OCI-LY7 (cell line): Measurements from ENCODE around the gene DRGX. TPM values are rescaled to one million over a fixed set of nuclear protein-coding genes. Genes with fewer than 3 reads are reported as not detected.

Experiments
- BruUV-seq: library from RNA; stranded (reverse); fragments of 400-500 nt; replicated peaks from 2 replicates; lab custom pipeline; 2021; lab: Mats Ljungman, UMichigan
- CTCF ChIA-PET: fragments of 300-600 bp; sonication (Branson Sonifier 250); formaldehyde crosslinking; loops from one replicate; lab custom pipeline; 2022; ENCODE audit warnings: antibody characterized with exemption; ENCODE audit not compliant: unreplicated experiment; lab: Charles Lee
- POLR2A ChIA-PET: fragments of 300-600 bp; sonication (Branson Sonifier 250); formaldehyde crosslinking; loops from one replicate; lab custom pipeline; 2022; ENCODE audit warnings: antibody characterized with exemption; lab: Charles Lee
- DNase-seq: peaks from one replicate; pipeline ENCODE4 v3.0.0-alpha.2; 2015; ENCODE audit warnings: low spot score
- H2AFZ ChIP-seq: fragments of 200-600 bp; sonication (generic), shearing (Covaris generic); 2 replicates; pipeline ENCODE4 v1.6.1; 2014; ENCODE audit warnings: mild to moderate bottlenecking, antibody characterized with exemption, low read length, moderate library complexity
- H3K27ac ChIP-seq: fragments of 200-600 bp; sonication (generic); 2 replicates; pipeline ENCODE4 v1.5.1; 2014; ENCODE audit warnings: mixed run types, low read depth, mild to moderate bottlenecking, moderate library complexity, low read length, inconsistent platforms; ENCODE audit not compliant: poor library complexity, severe bottlenecking
- H3K36me3 ChIP-seq: fragments of 200-600 bp; sonication (generic); 2 replicates; pipeline ENCODE4 v1.6.1; 2014; ENCODE audit warnings: mild to moderate bottlenecking, antibody characterized with exemption, low read length, moderate library complexity, mixed read lengths; ENCODE audit not compliant: insufficient read depth
- H3K4me1 ChIP-seq: fragments of 200-600 bp; sonication (generic); 2 replicates; pipeline ENCODE4 v1.5.1; 2014; ENCODE audit warnings: mild to moderate bottlenecking, low read length; ENCODE audit not compliant: insufficient read depth, poor library complexity, severe bottlenecking
- H3K4me2 ChIP-seq: fragments of 200-600 bp; sonication (generic); 2 replicates; pipeline ENCODE4 v1.6.1; 2014; ENCODE audit warnings: mild to moderate bottlenecking, low read length
- H3K4me3 ChIP-seq: fragments of 200-600 bp; sonication (generic); 2 replicates; pipeline ENCODE4 v1.5.1; 2014; ENCODE audit warnings: mild to moderate bottlenecking, low read depth, low read length; ENCODE audit not compliant: poor library complexity, severe bottlenecking
- H3K79me2 ChIP-seq: fragments of 200-600 bp; sonication (generic); 2 replicates; pipeline ENCODE4 v1.6.1; 2016; ENCODE audit warnings: low read depth, mild to moderate bottlenecking, low read length, moderate library complexity, mixed read lengths; ENCODE audit not compliant: insufficient read depth
- H3K9me2 ChIP-seq: fragments of 200-600 bp; sonication (generic); 2 replicates; pipeline ENCODE4 v1.6.1; 2016; ENCODE audit warnings: mild to moderate bottlenecking, low read length, mixed read lengths; ENCODE audit not compliant: insufficient read depth
- H3K9me3 ChIP-seq: fragments of 200-600 bp; sonication (generic); 2 replicates; pipeline ENCODE4 v1.6.1; 2014; ENCODE audit warnings: mild to moderate bottlenecking, mixed run types, low read length, mixed read lengths
- H4K20me1 ChIP-seq: fragments of 200-600 bp; sonication (generic); 2 replicates; pipeline ENCODE4 v1.6.1; 2014; ENCODE audit warnings: mild to moderate bottlenecking, antibody characterized with exemption, low read length, moderate library complexity, mixed read lengths; ENCODE audit not compliant: insufficient read depth
- CTCF ChIP-seq: fragments of 200-600 bp; sonication (generic); conservative IDR thresholded peaks from 2 replicates; pipeline ENCODE4 v1.5.1; 2014; ENCODE audit warnings: mild to moderate bottlenecking, antibody characterized with exemption, low read length, moderate library complexity, mixed read lengths
- EZH2phosphoT487 ChIP-seq: fragments of 200-600 bp; sonication (generic); IDR thresholded peaks from 2 replicates; pipeline ENCODE4 v1.6.1; 2018; ENCODE audit warnings: low read depth, borderline replicate concordance, mild to moderate bottlenecking, mixed run types, antibody characterized with exemption, low read length, moderate library complexity, mixed read lengths
- intact Hi-C: fragments of 100-400 bp; cut with micrococcal nuclease; formaldehyde crosslinking; loops from one replicate; pipeline ENCODE4 v1.10.0; 2022; ENCODE audit not compliant: unreplicated experiment
- total RNA-seq, 2 experiments: library from RNA; depleted of rRNA in 1 of 2; stranded (reverse); fragments of >200 nt in 1 of 2; shearing (Covaris generic) in 1 of 2; gene quantifications; 2 replicates each; pipeline ENCODE4 v1.2.3, GENCODE V29; 2014 to 2022

DRGX gene
- total RNA-seq, 2 experiments from 2014 or later, result not detected

GRCh38 chr10:49362596-49363260 is 33.2 kb downstream of the DRGX start:
- intact Hi-C loops, result no loop called here
- Histone ChIP-seq H3K4me2 (no peak overlapping the region), H3K4me3 (no peak overlapping the region), H2AFZ (no peak overlapping the region), H3K36me3 (no peaks in the 10 kb centered on the region), H4K20me1 (no peaks in the 10 kb centered on the region), H3K9me2 (no peaks in the 10 kb centered on the region), H3K9me3 (no peaks in the 10 kb centered on the region), H3K27ac (no peak overlapping the region), H3K4me1 (no peaks in the 10 kb centered on the region), H3K79me2 (no peaks in the 10 kb centered on the region)
- ChIA-PET POLR2A (interaction anchor here (0.8 to 1.2 kb wide), 2 partner anchors 9 to 19 kb away, joined by 4 read pairs; no protein-coding TSS in a partner anchor), CTCF (no interaction called here)
- BruUV-seq, result no TSS peak
- TF ChIP-seq EZH2phosphoT487 (no peak), CTCF (no peak)
- peak; percentile 18 for DNase-seq

GRCh38 chr10:49361735-49362568 is 33.9 kb downstream of the DRGX start:
- Histone ChIP-seq H3K9me3 (no peaks in the 10 kb centered on the region), H2AFZ (no peak overlapping the region), H4K20me1 (no peaks in the 10 kb centered on the region), H3K36me3 (no peaks in the 10 kb centered on the region), H3K27ac (no peak overlapping the region), H3K4me3 (no peak overlapping the region), H3K4me1 (no peaks in the 10 kb centered on the region), H3K4me2 (no peak overlapping the region), H3K9me2 (no peaks in the 10 kb centered on the region), H3K79me2 (no peaks in the 10 kb centered on the region)
- POLR2A ChIA-PET, result interaction anchor here (0.8 to 1.2 kb wide), 3 partner anchors 8 to 191 kb away, joined by 3 to 4 read pairs (median 4); no protein-coding TSS in a partner anchor
- TF ChIP-seq CTCF (no peak), EZH2phosphoT487 (no peak)
- no TSS peak for BruUV-seq
- no peak for DNase-seq
- CTCF ChIA-PET, result no interaction called here
- intact Hi-C loops, result no loop called here
